GM12891 (cell line): ENCODE measurements around the gene SORCS2.

ENCODE experiments used
- DNase-seq: peaks from one replicate; pipeline ENCODE4 v3.0.0; 2011; ENCODE audit warnings: low spot score; ENCODE audit not compliant: insufficient read length
- FAIRE-seq: peaks from 2 replicates; lab custom pipeline; 2011; peaks lifted over from hg19 to GRCh38; lab: Jason Lieb, UNC
- PAX5 ChIP-seq: IDR thresholded peaks from 2 replicates; pipeline ENCODE4 v1.6.1; 2011; ENCODE audit warnings: low read length, moderate library complexity, mild to moderate bottlenecking; ENCODE audit not compliant: insufficient read depth, severe bottlenecking
- POLR2A ChIP-seq: IDR thresholded peaks from 2 replicates; pipeline ENCODE4 v1.6.1; 2011; ENCODE audit warnings: low read depth, low read length, control low read depth
- POLR2AphosphoS5 ChIP-seq: IDR thresholded peaks from 2 replicates; pipeline ENCODE4 v1.6.1; 2011; ENCODE audit warnings: low read depth, low read length, control low read depth
- POU2F2 ChIP-seq: IDR thresholded peaks from 2 replicates; pipeline ENCODE4 v1.6.1; 2011; ENCODE audit warnings: low read depth, mild to moderate bottlenecking, control low read depth, low read length, moderate library complexity
- SPI1 ChIP-seq: IDR thresholded peaks from 2 replicates; pipeline ENCODE4 v1.6.1; 2011; ENCODE audit warnings: low read depth, low read length, control low read depth
- TAF1 ChIP-seq: IDR thresholded peaks from 2 replicates; pipeline ENCODE4 v1.6.1; 2011; ENCODE audit warnings: low read depth, low read length, control low read depth

SORCS2 gene

DNA sequence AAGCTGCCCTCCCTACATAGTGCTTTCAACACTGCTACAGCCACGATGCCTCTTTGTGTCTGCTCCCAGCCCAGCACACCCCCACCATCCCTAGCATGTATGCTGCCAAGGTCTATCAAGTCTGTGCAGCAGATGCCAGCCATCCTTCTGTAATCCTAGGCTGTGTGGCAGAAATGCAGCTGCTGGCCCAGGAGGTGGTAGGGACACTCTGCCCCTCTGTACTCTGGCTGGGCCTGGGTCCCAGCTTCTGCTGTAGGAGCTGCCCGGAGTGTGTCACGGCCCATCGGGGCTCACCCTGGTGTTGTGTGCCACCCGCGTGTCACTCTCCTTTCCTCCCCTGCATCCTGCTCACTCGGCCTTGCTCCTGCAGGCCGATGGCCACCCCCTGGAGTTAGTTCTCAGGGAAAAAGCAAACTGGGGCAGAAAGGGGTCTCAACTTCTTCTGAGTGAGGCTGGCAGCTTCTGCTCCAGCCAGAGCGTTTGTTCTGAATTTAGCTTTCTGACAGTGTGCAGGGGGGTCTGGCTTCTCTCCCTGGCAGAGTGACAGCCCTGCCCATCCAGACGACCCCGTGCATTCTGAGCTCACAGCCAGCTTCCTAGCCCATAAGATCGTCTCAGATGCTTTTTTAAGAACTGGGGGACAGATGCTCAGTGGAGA, 219.7 kb downstream of the SORCS2 start:
- FAIRE-seq, result no peak

DNA sequence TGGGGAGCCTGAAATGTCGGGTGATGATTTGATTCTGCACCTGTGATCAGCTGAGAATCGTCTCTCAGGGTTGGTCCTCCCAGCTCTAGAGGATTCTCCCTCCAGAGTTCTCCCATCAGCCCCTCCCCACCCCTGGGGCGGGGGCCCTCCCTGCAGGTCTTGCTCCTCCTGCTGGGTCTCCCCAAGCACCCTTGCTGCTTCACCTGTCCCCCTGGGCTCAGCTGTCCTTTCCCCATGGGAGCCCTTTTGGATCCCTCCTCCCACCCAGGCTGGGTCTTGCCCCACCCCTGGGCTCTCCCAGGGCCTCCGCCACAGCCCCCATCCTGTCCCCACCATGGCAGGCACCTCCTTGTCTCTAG, 220.2 kb downstream of the SORCS2 start:
- DNase-seq (no peak), FAIRE-seq (no peak)
- no peak for TF ChIP-seq PAX5
- TF ChIP-seq SPI1, result no peak
- no peak for TF ChIP-seq POU2F2
- TF ChIP-seq TAF1, result no peak
- no peak for TF ChIP-seq POLR2A
- TF ChIP-seq POLR2AphosphoS5, result no peak

More for the DNA sequence above, 219.7 kb downstream of the SORCS2 start:
- TF ChIP-seq POLR2A, result no peak
- no peak for TF ChIP-seq POLR2AphosphoS5
- no peak for TF ChIP-seq TAF1
- TF ChIP-seq SPI1, result no peak
- no peak for DNase-seq

DNA sequence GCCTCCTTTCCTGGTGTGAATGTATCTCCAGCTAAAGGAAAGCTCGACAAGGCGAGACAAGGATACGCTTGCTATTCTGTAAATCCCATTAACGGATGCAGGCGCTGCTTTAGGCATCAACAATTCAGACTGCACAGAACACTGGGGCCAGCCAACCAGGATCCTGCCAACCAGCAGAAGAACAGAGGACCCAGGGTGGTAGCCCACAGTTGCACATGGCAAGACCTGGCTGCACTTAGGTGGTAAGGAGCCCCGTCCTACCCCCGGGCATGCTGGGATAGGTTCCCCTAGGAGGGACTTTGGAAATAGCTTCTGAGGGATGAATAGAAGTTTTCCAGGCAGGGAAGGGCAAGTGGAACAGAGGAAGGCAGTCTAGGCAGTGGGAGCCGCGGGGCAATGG, 221.7 kb downstream of the SORCS2 start:
- DNase-seq, result no peak
- TF ChIP-seq POLR2A (no peak), POLR2AphosphoS5 (no peak), TAF1 (no peak), POU2F2 (no peak), SPI1 (no peak), PAX5 (no peak)
- no peak for FAIRE-seq

DNA sequence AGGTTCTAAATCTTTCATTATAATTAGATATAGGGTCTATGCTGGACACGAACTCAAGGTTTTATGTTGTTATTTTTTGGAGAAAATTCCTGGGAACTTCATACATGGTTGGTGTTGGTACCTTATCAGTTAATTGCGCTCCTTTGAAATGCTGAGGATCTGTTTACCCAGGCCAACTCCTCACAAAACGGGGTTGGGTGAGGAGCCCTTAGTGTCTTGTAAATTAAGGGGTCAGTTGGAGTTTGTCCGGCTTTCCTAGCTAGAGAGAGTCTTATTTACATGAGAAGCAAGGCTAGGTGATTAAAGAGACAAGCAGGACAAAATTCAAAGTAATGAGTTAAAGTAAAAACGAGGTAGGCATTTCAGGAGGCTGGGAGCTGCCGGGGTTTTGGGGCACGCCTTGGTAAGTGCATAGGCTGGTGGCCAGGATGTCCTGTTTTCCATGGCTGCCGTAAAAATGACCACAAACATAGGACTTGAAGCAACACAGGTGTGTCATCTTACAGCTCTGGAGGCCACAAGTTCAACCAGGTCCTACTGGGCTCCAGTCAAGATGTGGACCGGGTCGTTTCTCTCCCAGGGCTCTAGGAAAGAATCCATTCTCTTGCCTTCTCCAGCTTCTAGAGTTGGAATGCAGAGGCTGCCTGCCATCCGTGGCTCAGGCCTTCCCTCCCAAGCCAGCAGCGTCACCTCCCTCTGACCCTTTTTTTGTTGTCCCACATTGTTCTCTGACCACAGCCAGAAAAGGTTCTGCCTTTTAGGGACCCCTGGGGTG, 222.6 kb downstream of the SORCS2 start:
- TF ChIP-seq PAX5 (no peak), POU2F2 (no peak), TAF1 (no peak), POLR2A (no peak), SPI1 (no peak), POLR2AphosphoS5 (no peak)
- no peak for DNase-seq
- FAIRE-seq, result no peak

DNA sequence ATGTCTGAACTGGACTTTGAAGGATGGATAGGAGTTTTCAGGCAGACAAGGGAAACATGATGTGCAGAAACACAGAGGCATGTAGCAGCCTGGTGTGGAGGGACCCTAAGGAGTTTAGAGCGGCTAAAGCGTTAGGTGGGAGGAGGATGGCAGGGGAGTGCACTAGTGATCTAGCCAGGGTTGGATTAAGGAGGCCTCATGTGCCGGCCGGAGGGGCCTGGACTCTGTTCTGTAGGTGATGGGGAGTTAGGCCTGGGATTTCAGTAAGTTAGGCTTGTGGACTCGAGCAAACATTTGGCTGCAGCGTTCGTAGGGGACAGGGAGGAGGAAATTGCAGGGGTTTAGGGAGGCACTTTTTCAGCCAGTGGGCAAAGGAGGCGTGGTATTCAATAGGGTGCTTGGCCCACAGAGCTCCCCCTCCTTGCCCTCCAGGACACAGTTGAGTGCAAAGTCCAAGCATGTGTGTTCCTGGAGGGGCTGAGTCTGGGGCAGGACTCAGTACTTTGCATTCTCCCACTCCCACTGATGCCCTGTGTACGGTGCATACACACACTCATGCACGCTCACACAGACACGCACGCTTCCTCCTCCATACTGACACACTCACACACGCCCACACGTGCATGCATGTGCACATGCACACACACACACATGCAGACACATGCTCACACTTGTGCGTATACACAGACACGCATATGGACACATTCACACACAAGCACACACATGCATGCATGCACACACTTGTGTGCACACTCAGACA, 223.8 kb downstream of the SORCS2 start:
- FAIRE-seq (no peak), DNase-seq (no peak)
- TF ChIP-seq POU2F2 (peak; percentile 30; the same call in 1 of the 2 replicates), TAF1 (no peak)

DNA sequence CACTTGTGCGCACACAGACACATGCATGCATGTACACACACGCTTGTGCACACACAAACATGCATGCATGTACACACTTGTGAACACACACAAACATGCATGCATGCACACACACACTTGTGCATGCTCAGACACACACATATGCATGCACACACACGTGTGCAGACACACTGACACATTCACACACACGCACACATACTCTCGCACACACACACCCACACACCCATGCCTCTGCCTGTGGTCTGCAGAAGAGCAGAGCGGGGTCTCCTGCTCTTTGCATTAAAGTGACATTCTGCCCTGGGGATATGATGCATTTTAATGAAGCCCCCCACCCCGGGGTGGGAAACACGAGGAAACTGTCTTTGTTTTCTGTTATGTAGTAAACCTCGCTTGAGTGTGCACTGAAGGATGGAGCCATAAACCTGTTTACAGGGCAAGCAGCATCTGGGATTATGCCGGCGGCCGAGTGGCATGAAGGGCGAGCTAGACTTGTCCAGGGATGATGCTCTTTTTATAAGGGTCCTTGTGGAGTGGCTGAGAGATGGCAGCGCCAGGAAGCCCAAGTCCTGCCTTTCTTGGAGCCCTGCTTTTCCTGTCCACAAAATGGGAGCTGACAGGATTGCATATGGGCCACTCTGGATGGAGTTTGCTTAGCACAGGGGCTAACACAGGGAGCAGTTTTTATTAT, 224.6 kb downstream of the SORCS2 start:
- DNase-seq (no peak), FAIRE-seq (no peak)
- TF ChIP-seq SPI1 (no peak), POU2F2 (no peak), PAX5 (no peak), POLR2AphosphoS5 (no peak), TAF1 (no peak), POLR2A (no peak)

DNA sequence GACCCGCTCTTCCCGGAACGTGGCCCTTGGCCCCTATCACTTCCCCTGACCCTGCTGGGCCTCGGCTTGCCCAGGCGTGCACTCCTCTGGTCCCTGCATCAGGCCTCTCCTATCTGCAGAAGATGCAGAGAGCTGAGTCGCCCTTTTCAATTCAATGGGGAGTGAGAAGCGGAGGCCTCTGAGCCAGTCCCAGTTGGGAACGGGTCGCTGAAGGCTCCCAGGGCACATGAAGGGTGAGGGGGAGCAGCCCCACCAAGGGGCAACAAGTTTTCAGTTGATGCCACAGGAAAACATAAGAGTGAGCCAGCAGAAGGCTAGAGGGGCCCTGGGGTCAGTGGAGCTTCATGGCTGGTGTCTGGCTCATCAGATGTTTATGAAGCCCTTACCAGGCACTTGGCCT, 225.3 kb downstream of the SORCS2 start:
- no peak for FAIRE-seq
- DNase-seq, result no peak
- TF ChIP-seq POU2F2 (no peak), PAX5 (no peak), SPI1 (no peak), POLR2A (no peak), POLR2AphosphoS5 (no peak), TAF1 (no peak)

DNA sequence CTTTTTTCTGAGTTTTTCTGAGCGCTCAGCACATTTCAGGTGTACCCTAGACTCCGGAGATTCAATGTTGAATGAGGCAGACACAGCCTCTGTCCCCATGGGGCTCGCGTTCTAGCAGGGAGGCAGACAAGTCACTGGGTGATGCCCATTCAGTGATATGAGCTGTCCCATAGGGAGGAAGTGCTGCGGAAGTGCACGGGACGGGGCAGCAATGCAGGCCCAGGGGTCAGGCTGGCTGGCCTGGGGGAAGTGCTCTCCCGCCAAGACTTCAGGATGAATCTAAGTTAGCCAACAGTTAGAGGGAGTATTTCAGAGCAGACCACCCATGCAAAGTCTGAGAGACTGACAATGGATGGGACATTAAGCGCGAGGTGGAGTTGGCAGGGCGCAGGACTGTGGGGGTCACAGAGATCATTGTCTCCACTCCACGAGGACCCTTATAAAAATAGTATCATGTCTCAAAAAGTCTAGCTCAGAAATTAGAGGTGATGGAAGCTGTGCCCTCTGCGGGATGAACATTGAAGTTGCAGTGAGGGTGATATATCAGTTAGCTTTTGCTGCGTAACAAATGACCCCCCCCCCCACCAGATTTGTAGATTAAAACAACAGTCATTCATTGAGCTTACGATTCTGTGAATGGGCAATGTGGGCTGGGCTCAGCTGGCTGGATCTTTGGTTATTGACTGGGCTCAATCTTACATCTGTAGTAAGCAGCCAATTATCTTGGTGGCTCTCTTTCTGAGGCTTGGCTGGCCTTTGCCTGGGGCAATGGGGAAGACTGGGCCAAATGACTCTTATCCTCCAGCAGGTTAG, 226.0 kb downstream of the SORCS2 start:
- FAIRE-seq, result no peak
- TF ChIP-seq POLR2AphosphoS5, result no peak
- TF ChIP-seq PAX5, result no peak
- no peak for TF ChIP-seq SPI1
- TF ChIP-seq POLR2A, result no peak
- no peak for TF ChIP-seq POU2F2
- no peak for TF ChIP-seq TAF1
- DNase-seq, result no peak
